K562 (cell line): Measurements from ENCODE around the gene PCBP3. TPM values are rescaled to one million over a fixed set of nuclear protein-coding genes. Genes with fewer than 3 reads are reported as not detected.

Experiments used
- ATAC-seq: fragments of 200-7000 bp; cut with Tn5 transposase; 3 replicates; pipeline ENCODE4 v1.9.1; 2020; ENCODE audit warnings: moderate library complexity
- BruUV-seq: library from RNA; stranded (reverse); fragments of 400-500 nt; replicated peaks from 2 replicates; lab custom pipeline; 2021; lab: Mats Ljungman, UMichigan
- CTCF ChIA-PET: fragments of 300-600 bp; formaldehyde crosslinking; extraction: SDS; loops from one replicate; lab custom pipeline; 2021; ENCODE audit warnings: low intra/inter-chr PET ratio; lab: Yijun Ruan, JAX
- POLR2A ChIA-PET: fragments of 300-600, 350-650 bp; sonication (Branson Sonifier 250); formaldehyde crosslinking; extraction: SDS; loops from one replicate; lab custom pipeline; 2021; ENCODE audit warnings: antibody characterized with exemption, inconsistent platforms; lab: Yijun Ruan, JAX
- DNase-seq, 4 experiments: peaks; one replicate each; pipeline versions ENCODE4 v3.0.0 to v3.0.0-alpha.2; 2011 to 2018; ENCODE audit warnings: low spot score in 3 of 4, mixed read lengths in 3 of 4; ENCODE audit errors: extremely low read depth in 1 of 4
- FAIRE-seq: peaks from 2 replicates; lab custom pipeline; 2011; peaks lifted over from hg19 to GRCh38; lab: Jason Lieb, UNC
- H2AFZ ChIP-seq: 2 replicates; pipeline ENCODE4 v1.6.0; 2011; ENCODE audit warnings: low read depth, low read length, control low read depth, inconsistent platforms
- H3K27ac ChIP-seq: fragments of 200-600 bp; 3 replicates; pipeline ENCODE4 v1.8.0; 2011; ENCODE audit warnings: low read depth, mild to moderate bottlenecking, control low read depth, inconsistent platforms, low read length, moderate library complexity, mixed read lengths; ENCODE audit errors: extremely low read depth
- H3K27me3 ChIP-seq, 2 experiments: fragments of 300-600 bp in 1 of 2; 2 replicates in 1 of 2; 3 replicates in 1 of 2; pipeline versions ENCODE4 v1.6.0 to v1.8.0; 2011; ENCODE audit warnings: inconsistent platforms in 2 of 2, low read length in 2 of 2, mild to moderate bottlenecking in 1 of 2, mixed read lengths in 1 of 2, moderate library complexity in 1 of 2; ENCODE audit not compliant: control insufficient read depth in 2 of 2, insufficient read depth in 2 of 2
- H3K36me3 ChIP-seq: fragments of 300-600 bp; 3 replicates; pipeline ENCODE4 v1.8.0; 2011; ENCODE audit warnings: mild to moderate bottlenecking, low read length, inconsistent platforms; ENCODE audit not compliant: control insufficient read depth, insufficient read depth
- H3K4me1 ChIP-seq, 2 experiments: fragments of 200-600 bp in 1 of 2; replicated peaks in 1 of 2; 2 replicates in 1 of 2; 3 replicates in 1 of 2; pipeline versions ENCODE4 v1.5.1 to v1.8.0; 2011; ENCODE audit warnings: inconsistent platforms in 2 of 2, low read length in 2 of 2, mild to moderate bottlenecking in 1 of 2, mixed read lengths in 1 of 2, moderate library complexity in 1 of 2; ENCODE audit not compliant: control insufficient read depth in 2 of 2, insufficient read depth in 2 of 2
- H3K4me2 ChIP-seq: 2 replicates; pipeline ENCODE4 v1.6.1; 2011; ENCODE audit warnings: low read length, control low read depth, inconsistent platforms, mixed read lengths; ENCODE audit not compliant: insufficient read depth
- H3K4me3 ChIP-seq: fragments of 200-600 bp; sonication (generic), shearing (Covaris generic); 2 replicates; pipeline ENCODE4 v1.5.1; 2016; ENCODE audit warnings: control low read depth, inconsistent platforms
- H3K79me2 ChIP-seq: fragments of 200-600 bp; 3 replicates; pipeline ENCODE4 v1.8.0; 2011; ENCODE audit warnings: low read length, inconsistent platforms; ENCODE audit not compliant: control insufficient read depth, insufficient read depth
- H3K9ac ChIP-seq, 2 experiments: 2 replicates each; pipeline versions ENCODE4 v1.6.0 to v1.6.1; 2011; ENCODE audit warnings: low read depth in 2 of 2, low read length in 2 of 2, control low read depth in 1 of 2, inconsistent platforms in 1 of 2, mild to moderate bottlenecking in 1 of 2, mixed read lengths in 1 of 2; ENCODE audit not compliant: insufficient read depth in 1 of 2
- H3K9me1 ChIP-seq: one replicate; pipeline ENCODE4 v1.6.0; 2011; ENCODE audit warnings: inconsistent platforms, mild to moderate bottlenecking, low read length, moderate library complexity; ENCODE audit not compliant: control insufficient read depth, insufficient read depth
- H3K9me3 ChIP-seq: replicated peaks from 2 replicates; pipeline ENCODE4 v1.5.1; 2011; ENCODE audit warnings: low read depth, low read length, inconsistent platforms; ENCODE audit not compliant: control insufficient read depth, insufficient read depth
- H4K20me1 ChIP-seq: replicated peaks from 2 replicates; pipeline ENCODE4 v1.6.1; 2011; ENCODE audit warnings: low read length, inconsistent platforms, mixed read lengths; ENCODE audit not compliant: control insufficient read depth, insufficient read depth
- ELF1 ChIP-seq: fragments of 200-800 bp; sonication (Bioruptor generic); IDR thresholded peaks from 2 replicates; pipeline ENCODE4 v1.6.1; 2016; ENCODE audit warnings: missing genetic modification characterization, missing compliant biosample characterization
- JUNB ChIP-seq: fragments of 450-650 bp; formaldehyde crosslinking; conservative IDR thresholded peaks from 2 replicates; pipeline ENCODE4 v1.4.0; 2020; ENCODE audit warnings: mild to moderate bottlenecking
- LEF1 ChIP-seq: fragments of 450-650 bp; IDR thresholded peaks from 2 replicates; pipeline ENCODE4 v1.6.1; 2016; ENCODE audit warnings: mild to moderate bottlenecking
- NONO ChIP-seq, 2 experiments: fragments of 200-400 bp in 1 of 2; fragments of 450-650 bp in 1 of 2; formaldehyde crosslinking in 1 of 2; IDR thresholded peaks; 2 replicates each; pipeline ENCODE4 v1.6.1; 2017; ENCODE audit warnings: low read depth in 2 of 2, mild to moderate bottlenecking in 2 of 2, moderate library complexity in 2 of 2, low read length in 1 of 2
- PTRF ChIP-seq: fragments of 450-650 bp; IDR thresholded peaks from 2 replicates; pipeline ENCODE4 v1.6.1; 2016; ENCODE audit warnings: mild to moderate bottlenecking, missing genetic modification characterization, missing compliant biosample characterization
- YBX1 ChIP-seq: fragments of 450-650 bp; IDR thresholded peaks from 2 replicates; pipeline ENCODE4 v1.7.1; 2016; ENCODE audit warnings: mild to moderate bottlenecking
- ZNF263 ChIP-seq: sonication (generic); formaldehyde crosslinking; IDR thresholded peaks from 2 replicates; pipeline ENCODE4 v1.8.0; 2022; ENCODE audit warnings: mild to moderate bottlenecking, missing genetic modification reagents, borderline replicate concordance
- ZNF57 ChIP-seq: fragments of 450-650 bp; formaldehyde crosslinking; IDR thresholded peaks from 2 replicates; pipeline ENCODE4 v1.4.0; 2020; ENCODE audit warnings: mild to moderate bottlenecking, moderate library complexity
- WGBS: fragments of 100-300 bp; shearing (Covaris generic); methylation state at CpG from one replicate; pipeline ENCODE4 v1.1.6; 2016; ENCODE audit warnings: low coverage, mixed read lengths; ENCODE audit not compliant: insufficient coverage; ENCODE audit errors: missing lambda C conversion rate; 5-methylcytosine and 5-hydroxymethylcytosine counted together
- in situ Hi-C: fragments of 300-500 bp; cut with MboI; formaldehyde crosslinking; loops from 4 replicates; pipeline ENCODE4 v1.15.0; 2018; ENCODE audit warnings: inconsistent platforms, mixed read lengths
- intact Hi-C: fragments of 100-400 bp; cut with micrococcal nuclease; formaldehyde crosslinking; loops from 2 replicates; pipeline ENCODE4 v1.14.2; 2022
- polyA plus RNA-seq, 8 experiments: library from polyadenylated mRNA; depleted of rRNA in 4 of 8; stranded (reverse) in 5 of 8; unstranded in 3 of 8; fragments of >200 nt; fragmentation: Nextera tagmentation in 2 of 8; fragmentation: Illumina TruSeq in 1 of 8; extraction: Ambion mirVana in 2 of 8; extraction: Trizol in 1 of 8; gene quantifications; 2 replicates each; pipeline versions ENCODE4 v1.2.1 to v1.2.3, GENCODE V29; 2011 to 2014; ENCODE audit warnings: inconsistent platforms in 1 of 8, missing spikeins in 1 of 8
- total RNA-seq, 7 experiments: library from RNA; depleted of rRNA in 6 of 7; stranded (reverse); fragments of >200 nt in 6 of 7; fragmentation: Illumina TruSeq in 2 of 7; extraction: Trizol in 2 of 7; gene quantifications; 2 replicates each; pipeline versions ENCODE4 v1.2.1 to v1.2.3, GENCODE V29; 2011 to 2021; ENCODE audit warnings: low replicate concordance in 1 of 7
- TF ChIP-seq, protein P1 (sequence below): IDR thresholded peaks from 3 replicates; pipeline ENCODE4 v1.6.1; 2011; ENCODE audit warnings: borderline replicate concordance, mild to moderate bottlenecking; ENCODE audit not compliant: insufficient read length, insufficient read depth
- TF ChIP-seq, protein P2 (sequence below): conservative IDR thresholded peaks from 2 replicates; pipeline ENCODE4 v1.6.1; 2011; ENCODE audit warnings: low read depth, mild to moderate bottlenecking, low read length; ENCODE audit not compliant: control insufficient read depth

The PCBP3 gene
- total and polyA plus RNA-seq, 9 of the 15 experiments (the other 6 are each of a cell fraction or from before 2014, with no cell fraction given) = 0.18 TPM; not detected in 8

DNA sequence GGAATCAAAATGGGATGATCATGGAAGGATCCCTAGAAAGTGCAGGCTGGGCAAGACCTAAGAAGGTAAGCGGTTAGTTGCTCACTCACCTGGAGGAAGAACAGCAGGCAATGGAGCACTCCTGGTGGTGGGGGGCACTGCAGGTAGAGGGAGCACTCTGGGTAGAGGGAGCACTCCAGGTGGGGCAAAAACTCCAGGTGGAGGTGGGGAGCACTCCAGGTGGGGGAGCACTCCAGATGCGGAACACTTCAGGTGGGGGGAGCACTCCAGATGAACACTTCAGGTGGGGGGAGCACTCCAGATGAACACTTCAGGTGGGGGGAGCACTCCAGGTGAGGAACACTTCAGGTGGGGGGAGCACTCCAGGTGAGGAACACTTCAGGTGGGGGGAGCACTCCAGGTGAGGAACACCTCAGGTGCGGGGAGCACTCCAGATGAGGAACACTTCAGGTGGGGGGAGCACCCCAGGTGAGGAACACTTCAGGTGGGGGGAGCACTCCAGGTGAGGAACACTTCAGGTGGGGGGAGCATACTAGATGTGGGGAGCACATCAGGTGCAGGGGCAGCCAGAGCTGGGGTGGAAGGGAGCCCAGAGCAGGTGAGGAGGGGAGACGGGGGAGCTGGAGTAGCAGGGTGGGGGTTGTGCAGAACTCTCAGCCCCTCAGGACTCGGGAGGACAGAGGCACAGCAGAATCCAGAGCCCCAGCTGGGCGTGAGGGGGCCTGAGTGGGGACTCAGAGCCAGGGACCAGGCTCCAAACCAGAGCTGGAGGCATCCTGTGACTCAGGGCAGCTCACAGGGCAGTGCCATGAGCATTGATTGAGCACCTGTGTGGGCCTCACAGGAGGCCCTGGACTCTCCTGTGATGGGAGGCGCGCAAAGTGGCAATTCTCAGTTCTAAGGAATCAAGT, 300.4 kb downstream of the PCBP3 start:
- Histone ChIP-seq H3K27ac (no peak overlapping the region), H3K9ac (no peak overlapping the region), H3K4me1 (peaks cover 7 to 16% of the 10 kb centered on the region in 2 experiments; a peak in 4 of 5 replicates), H3K36me3 (no peaks in the 10 kb centered on the region), H3K27me3 (peaks cover 36 to 94% of the 10 kb centered on the region in 2 experiments), H3K4me3 (no peak overlapping the region), H2AFZ (no peak overlapping the region), H3K9me3 (no peaks in the 10 kb centered on the region; the same call in 1 of the 2 replicates), H4K20me1 (peaks cover 5% of the 10 kb centered on the region), H3K4me2 (no peak overlapping the region), H3K9me1 (no peaks in the 10 kb centered on the region), H3K79me2 (no peaks in the 10 kb centered on the region)
- ChIA-PET CTCF (no interaction called here), POLR2A (interaction anchor here (0.8 kb wide), 1 partner anchor 11 kb away, joined by 3 read pairs; no protein-coding TSS in a partner anchor)
- in situ Hi-C loops (no loop called here), intact Hi-C loops (no loop called here)
- no TSS peak for BruUV-seq
- ATAC-seq = no peak
- peak; percentile 97 for TF ChIP-seq ZNF263 (CRISPR knock-in tag)
- no peak for TF ChIP-seq ELF1 (tag)
- DNase-seq = no peak
- WGBS = 20% methylated on average over 6 of the region's 8 CpGs
- FAIRE-seq = no peak

DNA sequence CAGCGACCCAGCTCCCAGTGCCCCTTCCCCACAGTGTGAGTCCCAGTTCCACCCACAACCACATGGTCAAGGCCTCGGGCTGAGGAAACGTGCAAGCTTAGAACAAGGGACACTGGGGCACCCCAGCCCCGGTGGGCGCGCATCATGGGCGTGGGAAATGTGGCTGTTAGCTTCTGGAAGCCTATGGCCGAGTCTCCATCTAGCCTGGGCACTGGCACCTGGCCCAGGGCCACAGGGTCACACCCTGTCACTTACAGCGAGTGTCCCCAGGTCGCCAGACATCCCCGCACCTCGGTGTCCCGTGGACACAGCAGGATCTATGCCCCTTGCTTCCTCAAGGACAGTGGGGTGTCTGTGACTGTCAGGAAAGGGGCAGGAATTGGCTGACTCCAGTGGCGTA, 301.1 kb downstream of the PCBP3 start:
- H3K9me3 ChIP-seq = no peaks in the 10 kb centered on the region; the same call in 1 of the 2 replicates
- no peaks in the 10 kb centered on the region for H3K36me3 ChIP-seq
- H4K20me1 ChIP-seq = peaks cover 5% of the 10 kb centered on the region
- no peak for DNase-seq
- POLR2A ChIA-PET = interaction anchor here (0.6 to 0.8 kb wide), 2 partner anchors 10 to 27 kb away, joined by 3 to 5 read pairs; no protein-coding TSS in a partner anchor
- CTCF ChIA-PET = no interaction called here
- WGBS = under 1% methylated on average over 14 of the region's 14 CpGs
- H3K27me3 ChIP-seq = peaks cover 41 to 94% of the 10 kb centered on the region in 2 experiments
- no peak overlapping the region for H2AFZ ChIP-seq
- FAIRE-seq = no peak
- TF ChIP-seq, protein P1, sequence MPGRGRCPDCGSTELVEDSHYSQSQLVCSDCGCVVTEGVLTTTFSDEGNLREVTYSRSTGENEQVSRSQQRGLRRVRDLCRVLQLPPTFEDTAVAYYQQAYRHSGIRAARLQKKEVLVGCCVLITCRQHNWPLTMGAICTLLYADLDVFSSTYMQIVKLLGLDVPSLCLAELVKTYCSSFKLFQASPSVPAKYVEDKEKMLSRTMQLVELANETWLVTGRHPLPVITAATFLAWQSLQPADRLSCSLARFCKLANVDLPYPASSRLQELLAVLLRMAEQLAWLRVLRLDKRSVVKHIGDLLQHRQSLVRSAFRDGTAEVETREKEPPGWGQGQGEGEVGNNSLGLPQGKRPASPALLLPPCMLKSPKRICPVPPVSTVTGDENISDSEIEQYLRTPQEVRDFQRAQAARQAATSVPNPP = no peak
- TF ChIP-seq PTRF (tag) (no peak), YBX1 (no peak), NONO (IDR thresholded peaks at IDR 0.05; ENCODE audit: low read depth in 2 of 2, low read length in 1 of 2) (no peak), ZNF57 (CRISPR knock-in tag) (no peak), LEF1 (no peak), JUNB (CRISPR knock-in tag) (no peak)
- TF ChIP-seq, protein P2, sequence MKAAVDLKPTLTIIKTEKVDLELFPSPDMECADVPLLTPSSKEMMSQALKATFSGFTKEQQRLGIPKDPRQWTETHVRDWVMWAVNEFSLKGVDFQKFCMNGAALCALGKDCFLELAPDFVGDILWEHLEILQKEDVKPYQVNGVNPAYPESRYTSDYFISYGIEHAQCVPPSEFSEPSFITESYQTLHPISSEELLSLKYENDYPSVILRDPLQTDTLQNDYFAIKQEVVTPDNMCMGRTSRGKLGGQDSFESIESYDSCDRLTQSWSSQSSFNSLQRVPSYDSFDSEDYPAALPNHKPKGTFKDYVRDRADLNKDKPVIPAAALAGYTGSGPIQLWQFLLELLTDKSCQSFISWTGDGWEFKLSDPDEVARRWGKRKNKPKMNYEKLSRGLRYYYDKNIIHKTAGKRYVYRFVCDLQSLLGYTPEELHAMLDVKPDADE = no peak
- intact Hi-C loops = no loop called here
- H3K9ac ChIP-seq = no peak overlapping the region
- BruUV-seq = no TSS peak
- no peak overlapping the region for H3K27ac ChIP-seq
- in situ Hi-C loops = no loop called here
- H3K79me2 ChIP-seq = no peaks in the 10 kb centered on the region
- no peaks in the 10 kb centered on the region for H3K9me1 ChIP-seq
- no peak overlapping the region for H3K4me2 ChIP-seq
- no peak overlapping the region for H3K4me3 ChIP-seq
- ATAC-seq = no peak
- peaks cover 8 to 20% of the 10 kb centered on the region in 2 experiments; a peak in 4 of 5 replicates for H3K4me1 ChIP-seq
